Gastroesophageal sphincter (tissue), 3 donors: ENCODE results near the gene KDSR.

Experiments used
- POLR2A ChIP-seq, 2 donors: fragments of 450-650 bp; IDR thresholded peaks; one replicate each; pipeline ENCODE4 v1.6.1; 2017; ENCODE audit warnings: antibody characterized with exemption in 2 of 2, mild to moderate bottlenecking in 2 of 2, moderate library complexity in 1 of 2
- TF ChIP-seq, protein P1 (sequence below), 4 experiments: fragments of 200-600 bp in 2 of 4; fragments of 450-650 bp in 2 of 4; sonication (generic) in 1 of 4; IDR thresholded peaks; one replicate each; pipeline ENCODE4 v1.5.1; 2017 to 2019; ENCODE audit warnings: antibody characterized with exemption in 4 of 4, mild to moderate bottlenecking in 2 of 4, moderate library complexity in 2 of 4

DNA sequence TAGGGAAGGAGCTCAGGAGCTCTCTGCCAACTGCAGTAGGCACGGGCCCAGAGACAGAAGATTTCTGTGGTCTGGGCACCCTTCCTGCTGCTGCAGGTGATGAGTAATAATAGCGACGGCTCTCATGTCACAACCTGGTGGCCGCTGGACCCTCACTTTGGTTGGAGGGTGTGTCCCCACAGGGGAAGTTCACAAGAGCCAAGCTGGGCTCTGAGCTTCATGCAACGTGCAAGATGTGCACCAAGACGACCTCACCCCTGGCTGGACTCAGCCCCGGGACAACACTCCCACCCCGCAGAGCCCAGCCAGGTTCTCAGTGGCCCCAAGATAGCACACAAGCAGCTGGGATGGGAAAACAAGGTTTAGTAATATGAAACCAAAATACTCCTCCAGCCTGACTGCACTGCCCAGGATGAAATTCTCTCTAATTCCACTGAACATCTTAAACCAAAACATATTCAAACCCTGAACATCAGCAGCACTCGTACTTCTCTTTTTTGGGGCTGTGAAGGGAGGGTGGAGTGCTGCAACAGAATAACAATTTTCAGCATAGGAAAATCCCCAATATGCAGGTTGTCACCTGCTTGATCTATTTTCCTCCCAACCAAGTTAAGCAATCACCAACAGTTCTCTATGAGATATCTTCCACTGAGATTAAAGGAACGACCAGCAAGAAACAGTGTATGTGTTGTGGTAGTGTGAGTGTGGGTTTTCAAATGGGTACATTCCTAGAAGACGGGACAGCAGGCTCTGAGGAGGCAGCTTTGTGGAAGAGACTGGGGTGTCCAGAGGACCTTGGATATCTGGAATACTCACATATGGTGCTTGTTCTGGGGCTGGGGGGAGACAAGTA lies 73.9 kb downstream of the KDSR start:
- TF ChIP-seq, protein P1, sequence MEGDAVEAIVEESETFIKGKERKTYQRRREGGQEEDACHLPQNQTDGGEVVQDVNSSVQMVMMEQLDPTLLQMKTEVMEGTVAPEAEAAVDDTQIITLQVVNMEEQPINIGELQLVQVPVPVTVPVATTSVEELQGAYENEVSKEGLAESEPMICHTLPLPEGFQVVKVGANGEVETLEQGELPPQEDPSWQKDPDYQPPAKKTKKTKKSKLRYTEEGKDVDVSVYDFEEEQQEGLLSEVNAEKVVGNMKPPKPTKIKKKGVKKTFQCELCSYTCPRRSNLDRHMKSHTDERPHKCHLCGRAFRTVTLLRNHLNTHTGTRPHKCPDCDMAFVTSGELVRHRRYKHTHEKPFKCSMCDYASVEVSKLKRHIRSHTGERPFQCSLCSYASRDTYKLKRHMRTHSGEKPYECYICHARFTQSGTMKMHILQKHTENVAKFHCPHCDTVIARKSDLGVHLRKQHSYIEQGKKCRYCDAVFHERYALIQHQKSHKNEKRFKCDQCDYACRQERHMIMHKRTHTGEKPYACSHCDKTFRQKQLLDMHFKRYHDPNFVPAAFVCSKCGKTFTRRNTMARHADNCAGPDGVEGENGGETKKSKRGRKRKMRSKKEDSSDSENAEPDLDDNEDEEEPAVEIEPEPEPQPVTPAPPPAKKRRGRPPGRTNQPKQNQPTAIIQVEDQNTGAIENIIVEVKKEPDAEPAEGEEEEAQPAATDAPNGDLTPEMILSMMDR (IDR thresholded peaks at IDR 0.05), result no peak
- TF ChIP-seq POLR2A (IDR thresholded peaks at IDR 0.05), result no peak
